ENCODE measurements around the gene DIRAS3.

DIRAS3 gene

GRCh38 chr1:68047659-68048026, 2.8 kb downstream of the DIRAS3 start:
- in situ Hi-C loops (cut with HindIII; ENCODE audit: low pct_unique_long_range_greater_than_20kb, low sequenced_read_pairs) = no loop called here
- DNase-seq (ENCODE audit: low read depth in 1 of 2, low spot score in 1 of 2) = no peak

GRCh38 chr1:68046885-68047658, 3.4 kb downstream of the DIRAS3 start:
- no peak for TF ChIP-seq JUND (IDR thresholded peaks at IDR 0.05; ENCODE audit: low read depth)
- no peak for DNase-seq (ENCODE audit: low read depth in 1 of 2, low spot score in 1 of 2)
- in situ Hi-C loops (cut with HindIII; ENCODE audit: low pct_unique_long_range_greater_than_20kb, low sequenced_read_pairs) = no loop called here

More at GRCh38 chr1:68047659-68048026, 2.8 kb downstream of the DIRAS3 start:
- no peak for TF ChIP-seq JUND (IDR thresholded peaks at IDR 0.05; ENCODE audit: low read depth)

DNA sequence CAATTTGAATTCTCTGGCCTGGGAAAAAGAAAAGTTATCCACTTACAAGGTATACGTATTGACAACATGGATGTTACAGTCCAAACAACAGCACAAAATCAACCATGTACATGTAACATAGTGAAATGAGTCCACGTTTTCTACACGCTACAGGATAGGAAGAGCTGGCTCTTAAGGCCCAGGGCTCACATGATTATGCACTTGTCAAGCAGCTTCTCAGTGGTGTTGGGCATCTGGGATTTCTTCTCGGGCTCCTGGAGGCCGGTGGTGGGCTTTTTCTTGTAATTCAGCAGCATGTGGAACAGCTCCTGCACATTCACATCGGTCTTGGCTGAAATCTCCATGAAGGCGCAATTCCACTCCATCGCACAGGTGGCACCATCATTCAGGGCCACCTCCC, 4.0 kb downstream of the DIRAS3 start:
- in situ Hi-C loops (cut with HindIII; ENCODE audit: low pct_unique_long_range_greater_than_20kb, low sequenced_read_pairs) = no loop called here
- DNase-seq (ENCODE audit: low read depth in 1 of 2, low spot score in 1 of 2) = no peak
- TF ChIP-seq JUND (IDR thresholded peaks at IDR 0.05; ENCODE audit: low read depth) = no peak

GRCh38 chr1:68045511-68046180, 4.8 kb downstream of the DIRAS3 start:
- no peak for DNase-seq (ENCODE audit: low read depth in 1 of 2, low spot score in 1 of 2)
- in situ Hi-C loops (cut with HindIII; ENCODE audit: low pct_unique_long_range_greater_than_20kb, low sequenced_read_pairs) = no loop called here
- no peak for TF ChIP-seq JUND (IDR thresholded peaks at IDR 0.05; ENCODE audit: low read depth)

GRCh38 chr1:68043443-68044090, 6.9 kb downstream of the DIRAS3 start:
- in situ Hi-C loops (cut with HindIII; ENCODE audit: low pct_unique_long_range_greater_than_20kb, low sequenced_read_pairs) = no loop called here
- no peak for TF ChIP-seq JUND (IDR thresholded peaks at IDR 0.05; ENCODE audit: low read depth)

DNA sequence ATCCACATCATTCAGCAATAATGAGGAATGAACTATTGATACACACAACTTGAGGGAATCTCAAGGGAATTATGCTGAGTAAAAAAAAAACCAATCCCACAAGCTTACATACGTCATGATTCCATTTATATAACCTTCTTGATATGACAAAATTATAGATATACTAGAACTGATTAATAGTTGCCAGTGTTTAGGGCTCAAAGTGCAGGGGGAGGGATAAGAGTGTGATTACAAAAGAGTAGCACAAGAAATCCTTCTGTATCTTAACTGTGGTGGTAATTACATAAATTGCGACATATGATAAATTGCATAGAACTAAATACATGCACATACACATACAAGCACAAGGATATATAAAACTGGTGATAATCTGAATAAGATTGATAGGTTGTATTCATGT, 13.5 kb downstream of the DIRAS3 start:
- in situ Hi-C loops (cut with HindIII; ENCODE audit: low pct_unique_long_range_greater_than_20kb, low sequenced_read_pairs) = no loop called here
- no peak for DNase-seq (ENCODE audit: low read depth in 1 of 2, low spot score in 1 of 2)
- no peak for TF ChIP-seq JUND (IDR thresholded peaks at IDR 0.05; ENCODE audit: low read depth)

More at GRCh38 chr1:68043443-68044090, 6.9 kb downstream of the DIRAS3 start:
- DNase-seq (ENCODE audit: low read depth in 1 of 2, low spot score in 1 of 2) = no peak

DNA sequence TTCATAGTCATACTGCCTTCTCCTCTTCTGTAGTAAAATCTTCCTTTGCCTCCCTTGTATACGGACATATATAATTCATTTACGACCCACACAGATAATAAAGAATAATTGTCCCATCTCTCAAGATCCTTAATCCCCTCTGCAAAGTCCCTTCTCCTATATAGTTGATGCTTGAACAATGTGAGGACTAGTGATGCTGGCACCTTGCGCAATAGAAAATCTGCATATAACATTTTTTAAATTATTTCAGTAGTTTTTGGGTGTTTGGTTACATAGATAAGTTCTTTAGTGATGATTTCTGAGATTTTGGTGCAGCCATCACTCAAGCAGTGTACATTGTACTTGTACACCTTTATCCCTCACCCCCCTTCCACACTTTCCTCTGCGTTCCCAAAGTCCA, 21.0 kb downstream of the DIRAS3 start:
- DNase-seq (ENCODE audit: low read depth in 1 of 2, low spot score in 1 of 2) = no peak
- TF ChIP-seq JUND (IDR thresholded peaks at IDR 0.05; ENCODE audit: low read depth) = no peak
- in situ Hi-C loops (cut with HindIII; ENCODE audit: low pct_unique_long_range_greater_than_20kb, low sequenced_read_pairs) = no loop called here

- DNase-seq (ENCODE audit: low read depth in 1 of 2, low spot score in 1 of 2) = no peak
- in situ Hi-C loops (cut with HindIII; ENCODE audit: low pct_unique_long_range_greater_than_20kb, low sequenced_read_pairs) = no loop called here
Measured at GRCh38 chr1:68028566-68028965, 21.9 kb downstream of the DIRAS3 start.

DNA sequence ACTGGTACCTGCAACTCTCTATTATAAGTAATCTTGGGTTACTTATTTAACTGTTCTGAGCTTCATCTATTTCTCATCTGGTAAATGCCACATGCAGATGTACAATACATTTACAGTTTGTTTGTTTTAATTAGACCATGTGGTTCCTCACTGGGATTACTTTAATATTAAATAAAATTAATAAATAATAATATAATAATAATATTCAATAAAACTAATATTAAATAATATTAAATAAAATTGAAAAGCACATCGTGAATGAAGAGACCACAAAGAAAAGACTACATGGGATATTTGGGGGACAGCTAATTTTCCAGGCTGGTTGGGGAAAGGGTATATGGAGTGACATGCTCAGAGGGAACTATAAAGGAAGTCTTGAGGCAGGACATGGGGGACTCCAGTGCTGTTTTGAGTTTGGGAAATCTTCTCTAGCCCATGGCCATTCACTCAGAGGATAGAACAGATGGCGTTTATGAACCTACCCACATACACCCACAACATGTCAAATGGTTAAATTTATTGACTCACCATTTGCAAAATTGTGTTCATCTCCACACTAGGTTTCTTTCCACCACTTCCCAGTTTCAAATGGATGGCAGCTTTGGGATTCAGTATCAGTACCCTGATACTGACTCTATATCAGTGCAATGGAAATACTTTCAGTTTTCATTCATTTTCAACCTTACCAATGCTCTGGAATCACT, 25.6 kb downstream of the DIRAS3 start:
- in situ Hi-C loops (cut with HindIII; ENCODE audit: low pct_unique_long_range_greater_than_20kb, low sequenced_read_pairs) = no loop called here
- no peak for DNase-seq (ENCODE audit: low read depth in 1 of 2, low spot score in 1 of 2)

More at GRCh38 chr1:68028566-68028965, 21.9 kb downstream of the DIRAS3 start:
- TF ChIP-seq JUND (IDR thresholded peaks at IDR 0.05; ENCODE audit: low read depth) = no peak

DNA sequence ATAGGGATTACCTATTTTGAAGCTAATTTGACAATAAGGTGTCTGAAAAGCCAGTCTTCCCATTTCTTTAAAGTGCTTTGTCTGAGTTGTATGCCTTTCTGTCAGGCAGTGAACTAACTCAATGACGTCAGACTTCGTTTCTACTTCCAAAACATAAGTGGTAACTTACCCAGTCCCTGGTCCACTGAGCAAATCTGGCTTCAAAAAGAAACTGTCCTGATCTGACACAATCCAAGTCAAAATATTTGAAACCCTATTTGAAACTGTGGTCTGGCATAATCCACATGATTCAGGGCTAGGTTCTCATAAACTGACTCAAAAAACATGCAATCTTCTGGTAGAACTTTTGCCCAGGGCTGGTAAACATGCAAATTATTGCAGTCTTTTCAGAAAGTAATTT, 34.0 kb downstream of the DIRAS3 start:
- no peak for DNase-seq (ENCODE audit: low read depth in 1 of 2, low spot score in 1 of 2)
- no peak for TF ChIP-seq JUND (IDR thresholded peaks at IDR 0.05; ENCODE audit: low read depth)

More for the DNA sequence above, 25.6 kb downstream of the DIRAS3 start:
- TF ChIP-seq JUND (IDR thresholded peaks at IDR 0.05; ENCODE audit: low read depth) = no peak

DNA sequence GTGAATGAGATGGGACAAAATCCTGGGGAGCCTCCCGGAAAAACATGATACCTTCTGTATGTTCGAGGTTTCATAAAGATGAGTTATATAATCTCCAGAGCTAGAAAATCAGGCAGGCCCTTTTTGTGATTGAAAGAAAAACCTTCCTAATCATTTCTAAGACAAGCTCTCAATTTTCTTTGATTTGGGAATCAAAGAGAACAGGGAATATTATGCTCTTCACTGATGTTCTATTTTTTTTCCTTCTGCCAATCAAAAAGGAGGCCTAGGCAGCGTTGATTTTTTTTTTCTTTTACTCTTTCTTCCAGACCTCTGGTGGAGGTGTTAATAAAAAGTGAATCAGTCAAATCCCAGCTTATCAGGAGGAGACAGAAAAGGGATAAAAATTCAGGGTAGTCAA, 34.5 kb downstream of the DIRAS3 start:
- in situ Hi-C loops (cut with HindIII; ENCODE audit: low pct_unique_long_range_greater_than_20kb, low sequenced_read_pairs) = no loop called here
- DNase-seq (ENCODE audit: low read depth in 1 of 2, low spot score in 1 of 2) = no peak
- no peak for TF ChIP-seq JUND (IDR thresholded peaks at IDR 0.05; ENCODE audit: low read depth)

More for the DNA sequence above, 34.0 kb downstream of the DIRAS3 start:
- in situ Hi-C loops (cut with HindIII; ENCODE audit: low pct_unique_long_range_greater_than_20kb, low sequenced_read_pairs) = no loop called here

- in situ Hi-C loops (cut with HindIII; ENCODE audit: low pct_unique_long_range_greater_than_20kb, low sequenced_read_pairs) = no loop called here
- DNase-seq (ENCODE audit: low read depth in 1 of 2, low spot score in 1 of 2) = no peak
- TF ChIP-seq JUND (IDR thresholded peaks at IDR 0.05; ENCODE audit: low read depth) = no peak
Measured at GRCh38 chr1:68015369-68015768, 35.1 kb downstream of the DIRAS3 start.

All from T47D (cell line).